IPS DF 4.7 (cell line): ENCODE data around the gene DUSP5.
"Not testable (repeated sequence)": the region's sequence is repeated elsewhere in the genome, so short reads cannot be mapped to it uniquely, and the experiment has no call there.

Experiments
- DNase-seq: peaks from one replicate; pipeline ENCODE4 v3.0.0-alpha.2; 2013; ENCODE audit warnings: low spot score; ENCODE audit errors: extremely low read depth

Gene DUSP5

DNA sequence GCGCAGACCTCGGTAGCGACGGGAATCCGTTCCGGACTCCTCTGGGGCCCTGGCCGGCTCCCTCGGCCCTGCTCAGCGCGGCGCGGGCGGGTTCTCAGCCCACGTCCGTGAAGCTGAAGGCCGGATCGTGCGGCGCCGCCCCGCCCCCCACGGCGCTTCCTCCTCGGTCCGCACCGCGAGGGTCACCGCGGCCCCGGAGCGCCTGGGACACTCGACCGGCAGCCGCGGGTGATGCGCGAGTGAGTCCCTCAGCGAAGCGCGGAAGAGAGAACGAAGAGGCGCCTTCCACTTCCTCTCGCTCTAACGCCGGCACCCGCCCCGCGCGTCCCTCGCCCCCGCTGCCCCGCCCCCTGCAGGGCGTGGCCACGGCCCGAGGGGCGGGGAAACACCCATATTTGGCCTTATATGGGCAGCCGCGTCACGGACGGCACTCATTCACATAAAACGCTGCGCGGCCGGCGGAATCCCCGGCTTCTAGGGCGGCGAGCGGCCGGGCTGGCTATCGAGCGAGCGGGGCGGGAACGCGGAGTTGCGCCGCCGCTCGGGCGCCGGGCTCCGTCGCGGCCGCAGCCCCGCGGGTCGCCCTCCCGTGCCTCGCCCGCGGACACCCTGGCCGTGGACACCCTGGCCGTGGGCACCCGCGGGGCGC, at the start of gene DUSP5:
Gene DUSP5, plus strand, starts transcription at position 470 of the 649 bp plus-strand sequence. CDS start 215 bp downstream, outside the sequence.
- DNase-seq, result no peak

GRCh38 chr10:110448682-110449418, 48.9 kb upstream of the DUSP5 start:
- DNase-seq, result no peak

- DNase-seq, result no peak
Measured at GRCh38 chr10:110455446-110455845, 42.3 kb upstream of the DUSP5 start.

DNA sequence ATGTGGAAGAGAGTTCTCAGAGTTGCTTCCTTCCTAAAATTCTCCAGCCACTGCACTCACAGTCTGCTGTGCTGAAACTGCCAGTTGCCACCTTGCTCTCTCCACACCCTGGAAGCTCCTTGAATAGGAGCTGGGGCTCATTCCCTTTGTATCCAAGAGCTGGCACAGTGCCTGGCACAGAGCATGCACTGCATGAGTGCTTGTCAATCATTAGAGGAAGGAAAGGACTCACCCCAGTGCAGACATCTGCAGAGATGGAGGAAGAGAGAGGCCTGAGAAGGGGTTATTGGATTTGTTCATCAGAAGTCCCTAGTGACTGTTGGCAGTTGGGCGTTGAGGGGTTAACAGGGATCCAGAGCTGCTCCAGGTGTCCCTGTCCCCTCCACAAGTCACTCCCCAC, 41.7 kb upstream of the DUSP5 start:
- no peak for DNase-seq

DNA sequence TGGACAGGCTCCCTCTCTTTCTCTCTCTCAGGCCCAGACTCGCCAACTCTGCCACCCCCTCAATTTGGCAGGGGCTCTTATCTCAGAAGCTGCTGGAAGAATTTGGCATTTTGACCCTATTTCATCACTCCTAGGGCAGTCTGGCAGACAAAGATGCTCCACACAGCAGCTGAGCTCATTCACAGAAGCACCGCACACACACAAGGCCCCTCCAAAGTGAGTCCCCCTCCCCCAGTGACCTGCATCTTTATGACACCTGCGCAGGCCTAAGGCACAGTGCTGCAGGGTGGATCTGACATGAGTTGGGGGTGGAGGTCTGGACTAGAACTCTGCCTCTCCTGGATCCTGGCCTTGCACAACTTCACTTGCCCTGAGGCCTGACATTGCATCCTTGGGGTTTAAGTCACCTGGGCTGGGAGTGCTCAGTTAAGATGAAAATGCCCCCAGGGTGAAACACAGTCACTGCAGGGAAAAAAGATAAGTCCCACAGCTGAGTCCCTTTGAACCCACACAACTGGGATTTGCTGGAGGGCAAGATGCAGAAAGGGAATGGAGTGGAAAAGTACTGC, 41.1 kb upstream of the DUSP5 start:
- no peak for DNase-seq

DNA sequence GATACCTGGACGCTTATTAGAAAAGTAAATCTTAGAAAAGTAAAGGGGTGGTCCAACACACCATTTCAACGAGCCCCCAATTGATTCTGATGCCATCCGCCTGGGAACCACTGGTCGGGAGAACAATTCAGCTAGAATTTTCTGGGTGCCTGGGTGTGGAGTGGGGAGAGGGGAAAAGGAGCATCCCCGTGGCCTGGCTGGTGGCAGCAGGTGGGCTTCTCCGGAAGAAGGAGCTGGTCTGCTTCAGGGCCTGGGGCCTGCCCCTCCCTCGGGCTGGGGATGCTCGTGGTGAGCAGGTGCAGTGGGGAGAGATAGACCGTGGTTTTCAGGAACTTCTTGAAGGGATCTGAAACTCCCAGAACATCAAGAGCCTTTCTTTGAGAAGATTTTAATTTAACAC, 39.9 kb upstream of the DUSP5 start:
- no peak for DNase-seq

- DNase-seq, result no peak
Measured at GRCh38 chr10:110458266-110458920, 39.3 kb upstream of the DUSP5 start.

DNA sequence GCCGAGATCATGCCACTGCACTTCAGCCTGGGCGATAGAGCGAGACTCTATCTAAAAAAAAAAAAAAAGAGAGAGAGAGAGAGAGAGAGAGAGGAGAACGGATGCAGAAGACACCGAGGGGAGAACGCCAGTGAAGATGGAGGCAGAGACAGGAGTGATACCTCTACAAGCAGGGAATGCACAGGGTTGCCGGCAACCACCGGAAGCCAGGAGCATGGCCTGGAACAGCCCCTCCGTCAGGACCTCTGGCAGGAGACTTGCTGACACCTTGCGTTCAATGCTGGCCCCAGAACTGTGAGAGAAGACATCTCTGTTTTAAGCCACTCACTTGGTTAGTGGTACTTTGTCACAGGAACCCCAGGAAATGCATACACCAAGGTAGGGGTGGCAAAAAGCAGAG, 38.1 kb upstream of the DUSP5 start:
- DNase-seq, result no peak

DNA sequence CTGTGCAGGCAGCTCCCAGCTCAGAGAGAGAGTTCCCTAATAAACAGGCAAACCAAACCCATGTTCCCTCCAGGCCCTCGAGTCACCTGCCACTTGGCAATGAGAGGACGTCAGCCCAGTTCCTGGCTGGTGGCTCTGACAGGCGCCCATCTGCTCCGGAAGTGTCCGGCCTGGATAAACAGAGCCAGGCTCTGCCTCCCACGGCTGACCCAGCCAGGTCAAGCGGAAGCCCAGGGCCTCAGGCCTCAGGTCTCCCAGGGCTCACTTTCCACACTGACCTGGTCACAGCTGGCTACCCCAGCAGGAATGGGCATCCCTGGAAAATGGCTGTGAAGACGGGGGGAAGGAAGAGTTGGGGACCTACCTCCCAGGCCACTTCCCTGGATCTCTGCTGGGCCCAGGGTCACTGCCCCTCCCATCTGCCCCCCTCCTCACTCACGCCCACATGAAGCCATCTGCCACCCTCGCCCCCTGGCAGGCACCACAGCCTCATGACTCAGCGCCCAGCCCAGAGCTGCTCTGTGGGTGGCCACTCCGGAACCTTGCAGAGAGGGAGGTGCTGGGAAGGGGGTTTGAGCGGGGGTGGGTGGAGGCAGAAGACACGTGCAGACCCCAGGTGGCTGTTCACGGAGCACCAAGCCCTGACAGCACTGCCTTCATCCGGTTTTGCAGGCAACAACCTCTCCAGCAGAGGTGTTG, 37.4 kb upstream of the DUSP5 start:
- no peak for DNase-seq

- DNase-seq, result no peak
Measured at GRCh38 chr10:110461088-110461487, 36.6 kb upstream of the DUSP5 start.

- DNase-seq, result no peak
Measured at GRCh38 chr10:110461530-110461929, 36.2 kb upstream of the DUSP5 start.

DNA sequence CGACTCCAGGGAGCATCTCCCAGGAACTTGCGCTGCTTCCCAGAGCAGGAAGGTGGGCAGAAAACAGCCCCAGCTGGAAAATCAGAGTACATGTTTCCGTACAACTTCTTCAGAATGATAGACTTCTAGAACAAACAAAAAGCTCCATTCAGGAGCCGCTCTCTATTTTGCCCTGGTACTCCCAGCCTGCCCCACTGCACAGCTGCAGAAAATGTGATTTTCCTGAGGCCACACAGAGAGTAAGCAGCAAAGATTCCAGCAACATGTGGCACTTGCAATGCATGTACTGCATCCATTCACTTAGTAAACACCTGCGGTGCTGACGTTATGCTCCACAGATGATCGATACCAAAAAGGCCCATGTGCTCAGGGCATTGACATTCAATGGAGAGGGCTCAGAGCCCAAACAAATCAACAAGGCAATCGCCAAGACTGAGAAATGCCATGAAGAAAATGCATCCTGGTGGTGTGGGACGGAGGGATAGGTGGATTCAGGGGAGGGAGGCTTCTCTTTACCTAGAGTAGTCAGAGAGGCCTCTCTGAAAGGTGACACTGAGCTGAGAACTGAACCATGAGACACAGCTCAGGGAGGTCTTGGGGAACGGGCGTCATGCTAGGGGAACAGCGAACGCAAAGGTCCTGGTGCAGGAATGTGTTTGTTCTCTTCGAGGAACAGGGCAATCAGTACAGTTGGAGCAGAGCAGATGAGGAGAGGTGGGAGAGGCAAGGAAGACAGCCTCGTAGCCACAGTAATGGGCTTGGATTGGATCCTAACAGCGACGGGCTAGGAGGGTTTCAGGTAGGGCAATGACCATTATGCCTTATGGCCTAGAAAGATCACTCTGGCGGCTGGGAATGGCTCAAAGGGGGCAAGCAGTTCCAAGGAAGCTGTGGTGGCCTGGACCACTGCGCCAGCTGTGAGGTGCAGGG, 35.3 kb upstream of the DUSP5 start:
- DNase-seq, result no peak

DNA sequence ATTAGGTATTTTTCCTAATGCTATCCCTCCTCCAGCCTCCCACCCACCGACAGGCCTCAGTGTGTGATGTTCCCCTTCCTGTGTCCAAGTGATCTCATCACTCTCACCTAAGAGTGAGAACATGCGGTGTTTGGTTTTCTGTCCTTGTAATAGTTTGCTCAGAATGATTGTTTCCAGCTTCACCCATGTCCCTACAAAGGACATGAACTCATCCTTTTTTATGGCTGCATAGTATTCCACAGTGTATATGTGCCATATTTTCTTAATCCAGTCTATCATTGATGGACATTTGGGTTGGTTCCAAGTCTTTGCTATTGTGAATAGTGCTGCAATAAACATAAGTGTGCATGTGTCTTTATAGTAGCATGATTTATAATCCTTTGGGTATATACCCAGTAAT, 29.4 kb upstream of the DUSP5 start:
- DNase-seq, result not testable (repeated sequence)

GRCh38 chr10:110470541-110470940, 27.2 kb upstream of the DUSP5 start:
- not testable (repeated sequence) for DNase-seq

DNA sequence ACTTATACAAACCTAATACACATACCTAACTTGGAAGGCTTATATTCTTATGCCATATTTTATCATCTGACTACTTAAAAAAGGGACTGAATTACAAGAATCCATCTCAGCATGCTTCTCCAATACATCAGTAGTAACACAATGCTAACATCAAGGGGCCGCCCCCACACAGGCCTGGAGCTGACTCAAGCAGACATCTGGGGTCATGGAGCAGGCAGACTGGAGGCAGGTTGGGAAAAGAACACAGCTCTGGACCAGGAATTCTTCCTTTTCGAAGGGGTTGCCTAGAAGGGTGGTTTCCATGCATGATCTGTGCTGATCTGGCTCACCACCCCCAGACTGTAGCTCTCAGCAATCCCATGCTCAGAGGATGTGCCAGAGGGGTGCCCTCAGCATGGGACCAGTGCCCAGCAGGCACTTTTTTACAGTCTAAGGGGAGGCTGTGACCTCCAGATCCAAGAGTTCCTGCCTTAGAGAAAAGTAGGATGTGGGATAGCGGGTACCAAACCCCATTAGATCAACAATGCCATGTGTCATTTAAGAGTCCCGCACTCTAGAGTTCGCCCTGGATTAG, 26.1 kb upstream of the DUSP5 start:
- no peak for DNase-seq

- DNase-seq, result no peak
Measured at GRCh38 chr10:110474017-110474416, 23.7 kb upstream of the DUSP5 start.

GRCh38 chr10:110474826-110475225, 22.9 kb upstream of the DUSP5 start:
- no peak for DNase-seq

DNA sequence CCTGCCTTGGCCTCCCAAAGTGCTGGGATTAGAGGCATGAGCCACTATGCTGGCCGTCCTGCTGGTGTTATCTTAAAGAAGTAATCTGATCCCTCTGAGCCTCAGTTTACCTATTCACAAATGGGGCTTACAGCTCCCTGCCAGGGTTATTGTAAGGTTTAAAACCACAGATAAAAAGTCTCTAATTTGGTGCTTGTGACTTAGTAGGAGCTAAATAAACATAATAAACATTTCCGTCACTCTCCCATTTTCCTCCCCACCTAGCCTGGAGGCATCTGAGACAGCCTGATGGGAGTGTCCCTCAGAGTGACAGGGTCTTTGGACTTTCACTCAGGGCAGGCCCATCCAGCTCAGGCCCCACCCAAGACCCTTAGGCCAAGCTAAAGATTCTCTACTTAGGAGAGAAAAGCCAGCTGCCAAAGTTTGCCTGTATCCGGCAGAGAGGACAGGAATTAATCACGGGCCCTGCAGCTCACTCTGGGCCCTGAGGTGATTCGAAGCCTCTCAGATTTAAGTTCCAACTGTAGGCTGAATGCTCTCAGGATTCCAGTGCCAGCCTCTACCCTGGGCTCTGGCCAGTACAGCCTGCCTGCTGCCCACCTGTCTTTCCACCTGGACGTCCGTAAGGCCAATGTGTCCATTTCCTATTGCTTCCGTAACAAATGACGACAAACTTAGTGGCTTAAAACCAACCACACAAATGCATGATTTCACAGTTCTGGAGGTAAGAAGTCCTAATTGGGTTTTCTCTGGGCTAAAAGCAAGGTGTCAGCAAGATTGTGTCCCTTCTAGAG, 21.8 kb upstream of the DUSP5 start:
- DNase-seq, result no peak

DNA sequence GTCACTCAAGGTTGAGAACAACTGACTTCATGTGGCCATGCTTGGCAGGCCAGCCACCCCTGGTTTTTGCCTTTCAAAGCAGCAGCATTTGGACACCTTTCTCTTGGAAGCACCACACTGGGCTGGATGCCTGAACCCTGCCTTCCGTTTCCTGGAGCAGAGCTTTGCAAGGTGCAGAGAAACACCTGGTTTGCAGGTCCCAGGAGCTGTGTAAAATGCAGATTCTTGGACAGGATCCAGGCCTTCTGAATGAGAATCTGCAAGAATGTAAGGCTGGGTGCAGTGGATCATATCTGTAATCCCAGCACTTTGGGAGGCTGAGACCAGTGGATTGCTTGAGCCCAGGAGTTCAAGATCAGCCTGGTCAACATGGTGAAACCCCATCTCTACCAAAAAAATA, 18.0 kb upstream of the DUSP5 start:
- DNase-seq, result no peak
